Measurements from ENCODE around the gene OBP2B. TPM values are rescaled to one million over a fixed set of nuclear protein-coding genes. Genes with fewer than 3 reads are reported as not detected.

The OBP2B gene
- total and polyA plus RNA-seq, 10 of the 15 experiments (the other 5 are each of a cell fraction or from before 2014, with no cell fraction given): not detected

GRCh38 chr9:133258061-133259015, 49.3 kb upstream of the OBP2B start (continued):
- TF ChIP-seq RELA (IDR thresholded peaks at IDR 0.05; ENCODE audit: borderline replicate concordance, partially characterized antibody): no peak
- no peak for TF ChIP-seq E2F8 (IDR thresholded peaks at IDR 0.05; ENCODE audit: low read depth, partially characterized antibody)

- Histone ChIP-seq H3K27ac (ENCODE audit: control insufficient read depth, insufficient read depth) (no peak overlapping the region), H4K20me1 (ENCODE audit: control insufficient read depth, insufficient read depth) (no peaks in the 10 kb centered on the region), H3K9me3 (replicated peaks; ENCODE audit: control insufficient read depth, insufficient read depth, low read length) (no peaks in the 10 kb centered on the region), H3K9ac (ENCODE audit: control insufficient read depth, insufficient read depth, low read length) (no peak overlapping the region), H3K4me3 (no peak overlapping the region), H3K79me2 (ENCODE audit: control insufficient read depth, insufficient read depth, low read length) (no peaks in the 10 kb centered on the region), H3K27me3 (replicated peaks in 1 of 2; ENCODE audit: control insufficient read depth in 2 of 2, insufficient read depth in 2 of 2, low read length in 1 of 2) (peaks cover 0 to 2% of the 10 kb centered on the region in 2 experiments; a peak in 2 of 4 replicates), H3K36me3 (ENCODE audit: control insufficient read depth in 2 of 2, insufficient read depth in 2 of 2, low read length in 1 of 2) (no peaks in the 10 kb centered on the region), H3K4me2 (ENCODE audit: control insufficient read depth, insufficient read depth) (no peak overlapping the region), H3K4me1 (ENCODE audit: control insufficient read depth, insufficient read depth, low read length) (no peaks in the 10 kb centered on the region), H2AFZ (ENCODE audit: control insufficient read depth, low read depth, low read length) (no peak overlapping the region)
- intact Hi-C loops (cut with micrococcal nuclease; ENCODE audit: unreplicated experiment) (no loop called here), in situ Hi-C loops (cut with MboI) (no loop called here)
- SMC1A ChIA-PET (ENCODE audit: uncharacterized antibody, unreplicated experiment): no interaction called here
- DNase-seq (ENCODE audit: low read depth, low spot score) (no peak), ATAC-seq (no peak), FAIRE-seq (no peak)
- POLR2A ChIA-PET: no interaction called here
- CTCF ChIA-PET: no interaction called here
- RAD21 ChIA-PET (ENCODE audit: unreplicated experiment): no interaction called here
- WGBS (ENCODE audit: insufficient coverage, insufficient replicate concordance, low lambda C conversion rate, missing lambda C conversion rate): 46% methylated on average over 13 of the region's 13 CpGs
- BruUV-seq (replicated peaks): no TSS peak
- TF ChIP-seq KLF5 (IDR thresholded peaks at IDR 0.05; ENCODE audit: partially characterized antibody) (no peak), RCOR1 (conservative IDR thresholded peaks at IDR 0.05; ENCODE audit: low read depth, low read length) (no peak), IRF4 (IDR thresholded peaks at IDR 0.05; ENCODE audit: low read depth, low read length) (no peak), NBN (IDR thresholded peaks at IDR 0.05) (no peak), MXI1 (IDR thresholded peaks at IDR 0.05; ENCODE audit: low read depth, low read length) (no peak), NRF1 (conservative IDR thresholded peaks at IDR 0.05; ENCODE audit: low read depth, low read length) (no peak), TBL1XR1 (IDR thresholded peaks at IDR 0.05; ENCODE audit: low read depth, low read length) (no peak), ZBTB4 (CRISPR knock-in tag; IDR thresholded peaks at IDR 0.05) (no peak), SIN3A (IDR thresholded peaks at IDR 0.05; ENCODE audit: low read depth, low read length) (no peak), MTA2 (IDR thresholded peaks at IDR 0.05; ENCODE audit: low read depth) (no peak), MTA3 (IDR thresholded peaks at IDR 0.05; ENCODE audit: borderline replicate concordance, low read length) (no peak), CHD2 (IDR thresholded peaks at IDR 0.05; ENCODE audit: borderline replicate concordance, low read depth, low read length) (no peak)
These were observed 48.5 kb upstream of the OBP2B start for GRCh38 chr9:133257465-133257956.

Measured in GM12878 (cell line).